ENCODE measurements around the gene DICER1. TPM values are rescaled to one million over a fixed set of nuclear protein-coding genes. Genes with fewer than 3 reads are reported as not detected.

DICER1 gene
- total RNA-seq, 4 donors from 2014 or later: 43.9 to 72.2 (median 58.4) TPM

DNA sequence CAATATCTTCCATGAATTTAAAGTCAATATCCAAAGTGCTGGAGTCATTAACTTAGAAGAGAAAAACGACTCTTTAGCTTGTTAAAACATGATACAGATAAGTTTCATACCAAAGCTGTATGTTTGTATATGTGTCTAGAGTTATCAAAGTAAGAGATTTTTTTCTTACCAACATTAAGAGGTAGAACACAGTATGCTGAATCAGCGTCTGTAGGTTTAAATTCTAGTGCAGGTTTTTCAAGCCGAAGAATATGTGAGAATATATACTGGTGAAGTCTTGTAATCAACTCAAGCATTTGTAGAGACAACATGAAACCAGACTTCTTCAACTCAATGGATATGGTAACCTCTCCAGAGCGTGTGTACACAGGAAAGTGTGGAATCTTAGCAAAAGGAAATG lies 49.6 kb downstream of the DICER1 start:
- no peak for TF ChIP-seq POLR2A (IDR thresholded peaks at IDR 0.05; ENCODE audit: low read depth)
- TF ChIP-seq, protein P1, sequence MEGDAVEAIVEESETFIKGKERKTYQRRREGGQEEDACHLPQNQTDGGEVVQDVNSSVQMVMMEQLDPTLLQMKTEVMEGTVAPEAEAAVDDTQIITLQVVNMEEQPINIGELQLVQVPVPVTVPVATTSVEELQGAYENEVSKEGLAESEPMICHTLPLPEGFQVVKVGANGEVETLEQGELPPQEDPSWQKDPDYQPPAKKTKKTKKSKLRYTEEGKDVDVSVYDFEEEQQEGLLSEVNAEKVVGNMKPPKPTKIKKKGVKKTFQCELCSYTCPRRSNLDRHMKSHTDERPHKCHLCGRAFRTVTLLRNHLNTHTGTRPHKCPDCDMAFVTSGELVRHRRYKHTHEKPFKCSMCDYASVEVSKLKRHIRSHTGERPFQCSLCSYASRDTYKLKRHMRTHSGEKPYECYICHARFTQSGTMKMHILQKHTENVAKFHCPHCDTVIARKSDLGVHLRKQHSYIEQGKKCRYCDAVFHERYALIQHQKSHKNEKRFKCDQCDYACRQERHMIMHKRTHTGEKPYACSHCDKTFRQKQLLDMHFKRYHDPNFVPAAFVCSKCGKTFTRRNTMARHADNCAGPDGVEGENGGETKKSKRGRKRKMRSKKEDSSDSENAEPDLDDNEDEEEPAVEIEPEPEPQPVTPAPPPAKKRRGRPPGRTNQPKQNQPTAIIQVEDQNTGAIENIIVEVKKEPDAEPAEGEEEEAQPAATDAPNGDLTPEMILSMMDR (IDR thresholded peaks at IDR 0.05): no peak
- TF ChIP-seq POLR2AphosphoS5 (IDR thresholded peaks at IDR 0.05): no peak
- TF ChIP-seq EP300 (IDR thresholded peaks at IDR 0.05): no peak
- Histone ChIP-seq H3K27me3 (no peaks in the 10 kb centered on the region), H3K4me3 (no peak overlapping the region), H3K9me3 (no peaks in the 10 kb centered on the region), H3K4me1 (peaks cover 0 to 5% (median 4%) of the 10 kb centered on the region in 4 donors), H3K36me3 (peaks cover 59 to 99% (median 88%) of the 10 kb centered on the region in 4 donors), H3K27ac (replicated peaks in 1 of 4) (no peak overlapping the region)
- no peak for DNase-seq (ENCODE audit: extremely low spot score)
- 97% methylated on average over 4 of the region's 4 CpGs for WGBS
- intact Hi-C loops (cut with DNase I): no loop called here

DNA sequence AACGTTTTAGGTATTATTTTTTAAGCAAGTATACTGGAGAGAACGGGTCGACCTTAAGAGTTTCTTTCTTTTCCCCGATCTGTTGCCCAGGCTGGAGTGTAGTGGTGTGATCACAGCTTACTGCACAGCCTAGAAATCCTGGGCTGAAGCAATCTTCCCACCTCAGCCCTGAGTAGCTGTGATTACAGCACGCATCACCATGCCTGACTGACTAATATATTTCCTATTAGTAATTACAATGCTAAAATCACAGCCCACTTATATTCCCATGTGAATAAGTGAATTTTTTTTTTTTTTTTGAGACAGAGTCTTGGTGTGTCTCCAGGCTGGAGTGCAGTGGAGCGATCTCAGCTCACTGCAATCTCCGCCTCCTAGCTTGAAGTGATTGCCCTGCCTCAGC lies 50.4 kb downstream of the DICER1 start:
- intact Hi-C loops (cut with DNase I): no loop called here
- WGBS: 92% methylated on average over 7 of the region's 7 CpGs
- Histone ChIP-seq H3K27ac (replicated peaks in 1 of 4) (no peak overlapping the region), H3K4me3 (no peak overlapping the region), H3K27me3 (no peaks in the 10 kb centered on the region), H3K4me1 (peaks cover 0 to 12% (median 10%) of the 10 kb centered on the region in 4 donors), H3K9me3 (no peaks in the 10 kb centered on the region), H3K36me3 (peaks cover 59 to 99% (median 92%) of the 10 kb centered on the region in 4 donors)
- no peak for DNase-seq (ENCODE audit: extremely low spot score)
- TF ChIP-seq, protein P1 (IDR thresholded peaks at IDR 0.05): no peak
- no peak for TF ChIP-seq EP300 (IDR thresholded peaks at IDR 0.05)

GRCh38 chr14:95104911-95105310 lies 52.4 kb downstream of the DICER1 start:
- intact Hi-C loops (cut with DNase I): loop anchor here (5.0 kb wide), 1 partner anchor 327 kb away; no protein-coding TSS in a partner anchor
- DNase-seq (ENCODE audit: extremely low spot score): no peak
- WGBS: 94% methylated on average over 5 of the region's 5 CpGs
- peaks cover 15 to 33% (median 29%) of the 10 kb centered on the region in 4 donors for H3K4me1 ChIP-seq
- no peak for TF ChIP-seq EP300 (IDR thresholded peaks at IDR 0.05)
- no peak for TF ChIP-seq POLR2AphosphoS5 (IDR thresholded peaks at IDR 0.05)
- no peak for TF ChIP-seq POLR2A (IDR thresholded peaks at IDR 0.05; ENCODE audit: low read depth)
- TF ChIP-seq, protein P1 (IDR thresholded peaks at IDR 0.05): no peak
- H3K36me3 ChIP-seq: peaks cover 47 to 89% (median 81%) of the 10 kb centered on the region in 4 donors
- no peak overlapping the region for H3K4me3 ChIP-seq
- H3K27me3 ChIP-seq: no peaks in the 10 kb centered on the region
- no peaks in the 10 kb centered on the region for H3K9me3 ChIP-seq
- no peak overlapping the region for H3K27ac ChIP-seq (replicated peaks in 1 of 4)

DNA sequence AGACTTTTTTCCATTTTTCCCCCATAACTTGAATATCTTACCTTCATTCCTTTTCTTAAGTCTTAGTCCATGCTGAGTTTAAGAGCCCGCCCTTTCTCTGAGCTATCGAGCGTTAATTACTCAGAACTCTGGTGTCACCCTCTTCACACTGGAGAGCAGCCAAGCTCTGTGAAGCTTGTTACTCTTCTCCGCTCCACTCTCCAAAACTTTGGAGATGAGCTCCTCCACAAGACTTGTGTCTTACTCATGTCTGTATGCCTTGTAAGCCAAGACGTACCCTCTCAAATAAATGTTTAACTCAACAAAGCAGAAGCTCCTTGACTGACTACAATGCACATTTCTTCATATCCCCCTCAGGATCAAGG lies 54.7 kb downstream of the DICER1 start:
- Histone ChIP-seq H3K4me3 (no peak overlapping the region), H3K9me3 (no peaks in the 10 kb centered on the region), H3K4me1 (peaks cover 18 to 54% (median 50%) of the 10 kb centered on the region in 4 donors), H3K27ac (replicated peaks in 1 of 4) (no peak overlapping the region), H3K36me3 (peaks cover 34 to 67% (median 62%) of the 10 kb centered on the region in 4 donors), H3K27me3 (no peaks in the 10 kb centered on the region)
- intact Hi-C loops (cut with DNase I): loop anchor here (5.0 kb wide), 1 partner anchor 330 kb away; no protein-coding TSS in a partner anchor
- 72% methylated on average over 5 of the region's 5 CpGs for WGBS
- TF ChIP-seq, protein P1 (IDR thresholded peaks at IDR 0.05): no peak
- TF ChIP-seq POLR2A (IDR thresholded peaks at IDR 0.05; ENCODE audit: low read depth) (no peak), POLR2AphosphoS5 (IDR thresholded peaks at IDR 0.05) (no peak), EP300 (IDR thresholded peaks at IDR 0.05) (no peak)
- no peak for DNase-seq (ENCODE audit: extremely low spot score)

Data from esophagus muscularis mucosa (tissue), 4 donors.